Nephron (organoid): ENCODE measurements around the gene HSD17B12.
"Not testable (repeated sequence)": the region's sequence is repeated elsewhere in the genome, so short reads cannot be mapped to it uniquely, and the experiment has no call there.

Source experiments
- H3K27ac Mint-ChIP-seq, 3 experiments: 2 replicates each; pipeline ENCODE4 v1.8.0; 2020; ENCODE audit warnings: mixed read lengths in 3 of 3, mild to moderate bottlenecking in 2 of 3, moderate library complexity in 1 of 3
- H3K27me3 Mint-ChIP-seq: 2 replicates; pipeline ENCODE4 v1.8.0; 2021; ENCODE audit warnings: low read depth, mild to moderate bottlenecking, moderate library complexity, mixed read lengths
- H3K36me3 Mint-ChIP-seq: 2 replicates; pipeline ENCODE4 v1.8.0; 2020; ENCODE audit warnings: low read depth, mixed read lengths
- H3K4me1 Mint-ChIP-seq: 2 replicates; pipeline ENCODE4 v1.8.0; 2020; ENCODE audit warnings: mixed read lengths
- H3K4me3 Mint-ChIP-seq, 3 experiments: 2 replicates each; pipeline ENCODE4 v1.8.0; 2020; ENCODE audit warnings: mild to moderate bottlenecking in 3 of 3, mixed read lengths in 3 of 3, moderate library complexity in 2 of 3
- H3K9me3 Mint-ChIP-seq: 2 replicates; pipeline ENCODE4 v1.8.0; 2020; ENCODE audit warnings: mixed read lengths
- TF ChIP-seq, protein P1 (sequence below), 3 experiments: fragments of 200-600 bp; sonication (generic); IDR thresholded peaks; one replicate each; pipeline ENCODE4 v1.5.0; 2021; ENCODE audit warnings: antibody characterized with exemption in 3 of 3; ENCODE audit not compliant: unreplicated experiment in 3 of 3

Gene HSD17B12

DNA sequence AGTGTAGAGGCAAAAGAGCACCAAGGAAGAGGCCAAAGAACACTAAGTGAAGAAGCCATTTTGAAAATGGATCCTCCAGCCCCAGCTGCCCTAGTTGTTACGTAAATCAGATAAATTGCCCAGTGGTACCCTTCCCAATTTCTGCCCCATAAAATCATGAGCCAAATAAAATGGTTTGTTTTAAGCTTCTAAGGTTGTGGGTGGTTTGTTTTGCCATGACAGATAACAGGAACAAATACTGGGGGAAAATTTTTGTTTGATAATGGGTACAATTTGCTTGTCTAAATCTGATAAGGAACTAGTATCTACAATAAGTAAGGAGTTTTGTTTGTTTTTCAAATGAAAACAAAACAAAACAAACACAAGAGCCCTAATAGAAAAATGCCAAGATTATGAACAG is 30.6 kb upstream of the HSD17B12 start:
- peaks cover 3% of the 10 kb centered on the region for H3K27me3 Mint-ChIP-seq
- TF ChIP-seq, protein P1, sequence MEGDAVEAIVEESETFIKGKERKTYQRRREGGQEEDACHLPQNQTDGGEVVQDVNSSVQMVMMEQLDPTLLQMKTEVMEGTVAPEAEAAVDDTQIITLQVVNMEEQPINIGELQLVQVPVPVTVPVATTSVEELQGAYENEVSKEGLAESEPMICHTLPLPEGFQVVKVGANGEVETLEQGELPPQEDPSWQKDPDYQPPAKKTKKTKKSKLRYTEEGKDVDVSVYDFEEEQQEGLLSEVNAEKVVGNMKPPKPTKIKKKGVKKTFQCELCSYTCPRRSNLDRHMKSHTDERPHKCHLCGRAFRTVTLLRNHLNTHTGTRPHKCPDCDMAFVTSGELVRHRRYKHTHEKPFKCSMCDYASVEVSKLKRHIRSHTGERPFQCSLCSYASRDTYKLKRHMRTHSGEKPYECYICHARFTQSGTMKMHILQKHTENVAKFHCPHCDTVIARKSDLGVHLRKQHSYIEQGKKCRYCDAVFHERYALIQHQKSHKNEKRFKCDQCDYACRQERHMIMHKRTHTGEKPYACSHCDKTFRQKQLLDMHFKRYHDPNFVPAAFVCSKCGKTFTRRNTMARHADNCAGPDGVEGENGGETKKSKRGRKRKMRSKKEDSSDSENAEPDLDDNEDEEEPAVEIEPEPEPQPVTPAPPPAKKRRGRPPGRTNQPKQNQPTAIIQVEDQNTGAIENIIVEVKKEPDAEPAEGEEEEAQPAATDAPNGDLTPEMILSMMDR (IDR thresholded peaks at IDR 0.05; ENCODE audit: unreplicated experiment in 3 of 3) = no peak
- no peak overlapping the region for H3K4me3 Mint-ChIP-seq
- H3K27ac Mint-ChIP-seq = no peak overlapping the region
- H3K9me3 Mint-ChIP-seq = peaks cover 30% of the 10 kb centered on the region
- H3K36me3 Mint-ChIP-seq = peaks cover 26% of the 10 kb centered on the region
- H3K4me1 Mint-ChIP-seq = no peaks in the 10 kb centered on the region

DNA sequence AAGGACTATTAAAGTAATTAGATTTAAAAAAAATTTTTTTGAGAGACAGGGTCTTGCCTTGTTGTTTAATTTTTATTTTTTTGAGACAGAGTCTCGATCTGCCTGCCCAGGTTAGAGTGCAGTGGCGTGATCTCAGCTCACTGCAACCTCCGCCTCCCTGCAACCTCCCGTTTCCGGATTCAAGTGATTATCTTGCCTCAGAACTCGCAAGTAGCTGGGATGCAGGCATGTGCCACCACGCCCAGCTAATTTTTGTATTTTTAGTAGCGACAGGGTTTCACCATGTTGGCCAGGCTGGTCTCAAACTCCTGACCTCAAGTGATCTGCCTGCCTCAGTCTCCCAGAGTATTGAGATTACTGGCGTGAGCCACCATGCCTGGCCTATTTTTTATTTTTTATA is 17.5 kb upstream of the HSD17B12 start:
- not testable (repeated sequence) for H3K27ac Mint-ChIP-seq, H3K27me3 Mint-ChIP-seq, H3K36me3 Mint-ChIP-seq, H3K9me3 Mint-ChIP-seq, H3K4me1 Mint-ChIP-seq, H3K4me3 Mint-ChIP-seq

DNA sequence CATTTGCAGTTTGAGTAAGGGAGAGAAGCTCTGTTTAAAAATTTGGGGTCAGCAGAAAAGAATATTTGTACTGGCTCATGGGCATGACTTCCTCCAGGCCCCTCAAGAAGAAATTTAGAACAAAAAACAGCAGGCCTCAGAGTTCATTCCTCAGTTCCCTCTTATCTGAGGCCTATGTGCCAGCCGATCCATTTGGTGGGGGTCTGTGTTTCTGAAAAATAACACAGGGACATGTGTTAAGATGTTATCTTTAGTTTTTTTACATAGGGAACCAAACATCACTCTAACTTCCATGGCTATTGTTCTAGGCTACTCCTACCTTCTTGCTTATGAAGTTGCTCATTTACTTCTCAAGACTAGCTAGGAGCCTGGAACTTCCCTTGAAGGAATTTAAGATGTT is 16.2 kb upstream of the HSD17B12 start:
- H3K36me3 Mint-ChIP-seq = no peaks in the 10 kb centered on the region
- no peaks in the 10 kb centered on the region for H3K27me3 Mint-ChIP-seq
- H3K4me3 Mint-ChIP-seq = no peak overlapping the region
- no peaks in the 10 kb centered on the region for H3K4me1 Mint-ChIP-seq
- H3K9me3 Mint-ChIP-seq = peaks cover 5% of the 10 kb centered on the region
- TF ChIP-seq, protein P1 (IDR thresholded peaks at IDR 0.05; ENCODE audit: unreplicated experiment in 3 of 3) = no peak
- no peak overlapping the region for H3K27ac Mint-ChIP-seq

DNA sequence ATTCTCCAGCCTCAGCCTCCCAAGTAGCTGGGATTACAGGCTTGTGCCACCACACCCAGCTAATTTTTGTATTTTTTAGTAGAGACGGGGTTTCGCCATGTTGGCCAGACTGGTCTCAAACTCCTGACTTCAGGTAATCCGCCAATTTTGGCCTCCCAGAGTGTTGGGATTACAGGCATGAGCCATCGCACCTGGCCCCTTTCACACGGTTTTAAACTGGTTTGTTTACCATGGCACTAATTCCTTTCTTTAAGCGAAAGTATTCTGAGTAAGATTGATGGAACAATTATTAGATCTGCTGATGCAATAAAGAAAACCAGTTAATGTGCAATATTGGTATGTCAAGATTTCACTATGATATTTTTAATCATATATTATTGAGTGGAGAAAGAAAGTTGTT is 9.3 kb upstream of the HSD17B12 start:
- not testable (repeated sequence) for H3K27me3 Mint-ChIP-seq, H3K36me3 Mint-ChIP-seq, H3K9me3 Mint-ChIP-seq, H3K4me1 Mint-ChIP-seq, H3K27ac Mint-ChIP-seq, H3K4me3 Mint-ChIP-seq

DNA sequence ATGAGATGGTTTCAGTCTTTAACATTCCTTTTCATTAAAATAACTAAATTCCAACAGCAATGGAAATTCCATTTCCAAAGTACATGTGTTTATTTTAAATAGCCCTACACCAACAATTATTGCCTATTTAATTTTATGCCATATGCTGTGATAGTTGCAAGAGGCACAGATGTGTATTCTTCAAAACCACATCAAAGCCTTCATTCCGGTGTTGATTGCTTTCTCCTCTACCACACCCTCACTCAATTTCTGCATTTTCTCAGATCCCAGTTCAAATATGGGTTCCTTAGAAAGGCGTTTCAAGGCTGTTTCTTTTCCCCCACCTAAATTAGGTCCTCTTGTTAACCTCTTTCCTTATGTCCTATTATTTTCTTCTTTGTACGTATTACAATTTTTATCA is 6.0 kb upstream of the HSD17B12 start:
- peaks cover 6% of the 10 kb centered on the region for H3K9me3 Mint-ChIP-seq
- no peaks in the 10 kb centered on the region for H3K36me3 Mint-ChIP-seq
- peaks cover 4% of the 10 kb centered on the region for H3K27me3 Mint-ChIP-seq
- H3K4me1 Mint-ChIP-seq = no peaks in the 10 kb centered on the region
- no peak overlapping the region for H3K27ac Mint-ChIP-seq
- TF ChIP-seq, protein P1 (IDR thresholded peaks at IDR 0.05; ENCODE audit: unreplicated experiment in 3 of 3) = no peak
- H3K4me3 Mint-ChIP-seq = no peak overlapping the region

DNA sequence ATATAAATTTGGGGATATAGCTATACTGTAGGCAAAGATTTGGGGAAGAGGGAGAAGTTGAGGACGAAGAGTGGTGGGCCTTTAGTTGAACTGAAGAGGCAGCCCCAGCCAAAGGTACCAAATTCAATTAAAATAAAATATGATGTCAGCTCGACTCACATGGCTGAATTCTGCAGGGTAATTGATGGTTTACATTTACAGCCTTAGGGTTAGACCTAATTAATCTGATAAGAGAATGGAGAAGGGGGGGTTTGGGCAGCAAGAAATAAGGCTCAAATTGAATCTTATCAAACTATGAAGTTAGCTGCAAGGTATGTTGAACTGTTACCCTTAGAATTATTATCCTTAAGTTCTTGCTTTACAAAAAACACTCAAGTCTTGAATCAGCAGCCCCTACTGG is 3.6 kb upstream of the HSD17B12 start:
- H3K4me3 Mint-ChIP-seq = no peak overlapping the region
- no peak overlapping the region for H3K27ac Mint-ChIP-seq
- peaks cover 9% of the 10 kb centered on the region for H3K9me3 Mint-ChIP-seq
- TF ChIP-seq, protein P1 (IDR thresholded peaks at IDR 0.05; ENCODE audit: unreplicated experiment in 3 of 3) = no peak
- H3K27me3 Mint-ChIP-seq = peaks cover 4% of the 10 kb centered on the region
- H3K4me1 Mint-ChIP-seq = peaks cover 7% of the 10 kb centered on the region
- H3K36me3 Mint-ChIP-seq = peaks cover 2% of the 10 kb centered on the region

DNA sequence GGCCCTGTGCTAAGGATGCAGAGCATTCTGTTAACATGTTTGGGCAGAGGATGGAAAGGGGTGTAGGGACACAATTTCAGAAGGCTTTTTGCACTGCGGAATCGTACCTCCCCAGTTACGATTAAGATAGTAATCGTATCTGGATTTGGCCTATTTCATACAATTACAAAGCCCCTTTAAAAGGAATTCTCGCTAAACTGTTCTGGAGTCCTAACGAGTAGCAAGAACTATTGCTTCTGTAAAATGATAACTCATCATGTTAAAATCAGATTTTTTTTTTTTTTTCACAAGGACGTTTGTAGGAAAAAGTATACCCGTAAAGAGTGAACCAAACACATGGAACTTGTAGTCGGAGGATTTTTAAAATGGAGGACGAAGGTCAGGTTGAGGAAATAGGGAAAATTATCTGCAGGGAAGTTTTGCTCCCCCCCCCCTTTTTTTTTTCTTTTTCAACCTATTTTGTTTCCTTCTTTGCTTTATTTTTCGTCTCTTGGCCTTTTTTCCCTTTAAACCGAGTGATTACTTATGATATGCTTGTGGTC is 934 bp downstream of the HSD17B12 start:
- no peaks in the 10 kb centered on the region for H3K27me3 Mint-ChIP-seq
- H3K36me3 Mint-ChIP-seq = peaks cover 39% of the 10 kb centered on the region
- TF ChIP-seq, protein P1 (IDR thresholded peaks at IDR 0.05; ENCODE audit: unreplicated experiment in 3 of 3) = no peak
- H3K27ac Mint-ChIP-seq = peak overlapping the region; percentile 96 to 97 (median 97)
- H3K4me3 Mint-ChIP-seq = peak overlapping the region; percentile 97 to 99 (median 98)
- peaks cover 27% of the 10 kb centered on the region for H3K4me1 Mint-ChIP-seq
- H3K9me3 Mint-ChIP-seq = peaks cover 9% of the 10 kb centered on the region

DNA sequence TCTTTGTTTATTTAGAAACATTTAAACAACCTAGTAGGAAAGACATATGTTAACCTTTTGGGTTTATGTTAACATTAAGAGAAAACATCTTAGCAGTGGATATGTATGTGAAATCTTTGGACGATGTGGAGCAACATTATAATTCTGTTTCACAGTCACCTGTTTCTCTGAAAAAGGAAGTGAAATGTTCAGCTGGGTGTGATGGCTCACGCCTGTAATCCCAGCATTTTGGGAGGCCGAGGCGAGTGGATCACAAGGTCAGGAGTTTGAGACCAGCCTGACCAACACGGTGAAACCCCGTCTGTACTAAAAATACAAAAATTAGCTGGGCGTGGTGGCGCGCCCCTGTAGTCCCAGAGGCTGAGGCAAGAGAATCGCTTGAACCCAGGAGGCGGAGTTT is 1.5 kb downstream of the HSD17B12 start:
- H3K36me3 Mint-ChIP-seq = peaks cover 41% of the 10 kb centered on the region
- peak overlapping the region; percentile 97 to 99 (median 98) for H3K4me3 Mint-ChIP-seq
- H3K27me3 Mint-ChIP-seq, H3K9me3 Mint-ChIP-seq: not testable (repeated sequence)
- peak overlapping the region; percentile 96 to 97 (median 97) for H3K27ac Mint-ChIP-seq
- H3K4me1 Mint-ChIP-seq = peaks cover 27% of the 10 kb centered on the region
